GM18868 (cell line): ENCODE results near the gene ZBTB7C.
"Not testable (repeated sequence)": the region's sequence is repeated elsewhere in the genome, so short reads cannot be mapped to it uniquely, and the experiment has no call there.

Source experiments
- ATAC-seq: cut with Tn5 transposase; IDR thresholded peaks from one replicate; pipeline ENCODE4 v1.9.1; 2021; ENCODE audit warnings: mild to moderate bottlenecking, moderate library complexity; ENCODE audit not compliant: unreplicated experiment

ZBTB7C gene

DNA sequence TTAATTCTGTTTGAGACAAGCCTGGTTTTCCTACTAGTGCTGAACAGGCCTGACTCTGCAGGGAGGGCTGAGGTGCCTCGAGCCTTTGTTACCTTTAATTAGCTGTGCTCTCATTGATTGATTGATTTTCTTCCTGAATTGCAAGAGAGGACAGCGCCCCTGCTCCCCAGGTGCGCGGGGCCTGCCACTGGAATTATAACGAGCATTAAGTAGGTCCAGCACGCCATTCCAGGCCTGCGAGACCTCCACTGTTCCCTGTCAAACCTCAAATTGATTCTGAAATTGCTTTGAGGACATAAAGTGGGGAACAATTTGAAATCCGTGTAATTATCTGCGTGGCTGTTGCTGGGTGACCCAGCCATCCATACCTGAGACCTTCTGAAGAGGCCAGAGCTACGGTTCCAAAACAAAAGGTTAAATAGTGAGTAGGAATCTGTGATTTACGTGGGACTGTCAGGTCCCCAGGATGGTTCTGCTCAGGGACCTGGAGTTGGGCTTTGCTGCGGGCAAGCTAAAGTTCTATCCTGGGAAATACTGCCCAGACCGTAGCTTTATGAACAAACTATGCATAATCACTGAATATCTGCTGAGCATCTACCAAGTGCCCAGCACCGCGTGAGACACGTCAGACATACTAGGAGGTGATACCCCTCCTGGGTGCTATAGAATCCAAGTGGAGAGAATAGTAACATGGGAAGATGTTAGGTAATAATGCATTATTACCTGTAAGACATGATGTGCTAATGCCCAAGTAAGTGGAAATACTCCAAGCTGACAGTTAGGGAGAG lies 104.1 kb downstream of the ZBTB7C start:
- ATAC-seq = no peak

- ATAC-seq = no peak
Observed at GRCh38 chr18:48303883-48304282, 105.3 kb downstream of the ZBTB7C start.

GRCh38 chr18:48302736-48303135 lies 106.4 kb downstream of the ZBTB7C start:
- no peak for ATAC-seq

DNA sequence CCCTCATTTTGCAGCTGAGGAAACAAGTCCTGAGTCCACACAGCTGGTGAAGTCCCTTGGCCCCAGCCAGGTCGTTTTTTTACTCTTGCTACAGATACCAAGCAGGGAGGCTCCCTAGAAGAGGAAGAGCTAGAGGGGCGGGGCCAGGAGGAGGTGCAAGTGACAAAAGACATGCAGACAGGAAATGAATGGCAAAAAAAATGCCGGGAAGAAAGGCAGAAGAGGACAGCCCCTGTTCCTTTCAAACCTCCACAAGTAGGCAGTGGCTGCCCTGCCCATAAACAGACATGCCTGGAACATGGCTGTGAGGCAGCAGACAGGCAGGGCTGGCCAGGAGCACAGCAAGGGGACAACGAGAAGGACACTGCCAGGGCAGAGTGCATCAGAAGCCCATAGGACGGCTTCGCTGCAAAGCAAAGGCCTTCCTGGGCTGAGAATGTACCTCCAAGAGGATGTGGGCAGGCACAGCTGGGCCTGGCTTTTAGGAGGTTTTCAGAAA lies 108.7 kb downstream of the ZBTB7C start:
- ATAC-seq = no peak

DNA sequence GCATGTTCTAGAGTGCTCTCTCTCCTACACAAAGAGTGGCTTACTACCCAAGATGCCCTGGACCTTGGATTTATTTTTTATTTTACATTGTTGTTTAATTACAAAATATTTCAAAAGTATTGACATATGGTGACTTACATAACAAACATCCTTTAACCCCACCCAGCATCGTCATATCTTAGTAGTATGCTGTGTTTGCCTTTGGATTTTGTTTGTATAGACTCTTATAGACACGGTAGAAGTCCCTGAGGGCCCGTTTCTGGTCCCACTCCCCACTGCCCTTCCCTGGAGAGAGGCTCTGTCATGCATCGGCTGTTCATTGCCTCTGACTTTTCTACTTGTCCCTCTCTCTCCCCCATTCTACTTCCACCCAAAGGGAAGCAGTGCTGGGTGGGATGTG lies 112.0 kb downstream of the ZBTB7C start:
- no peak for ATAC-seq

GRCh38 chr18:48296581-48296980 lies 112.6 kb downstream of the ZBTB7C start:
- ATAC-seq = no peak

- ATAC-seq = no peak
Observed at GRCh38 chr18:48295586-48296311, 113.4 kb downstream of the ZBTB7C start.

GRCh38 chr18:48294899-48295585 lies 114.1 kb downstream of the ZBTB7C start:
- no peak for ATAC-seq

GRCh38 chr18:48293954-48294898 lies 115.0 kb downstream of the ZBTB7C start:
- ATAC-seq = no peak

DNA sequence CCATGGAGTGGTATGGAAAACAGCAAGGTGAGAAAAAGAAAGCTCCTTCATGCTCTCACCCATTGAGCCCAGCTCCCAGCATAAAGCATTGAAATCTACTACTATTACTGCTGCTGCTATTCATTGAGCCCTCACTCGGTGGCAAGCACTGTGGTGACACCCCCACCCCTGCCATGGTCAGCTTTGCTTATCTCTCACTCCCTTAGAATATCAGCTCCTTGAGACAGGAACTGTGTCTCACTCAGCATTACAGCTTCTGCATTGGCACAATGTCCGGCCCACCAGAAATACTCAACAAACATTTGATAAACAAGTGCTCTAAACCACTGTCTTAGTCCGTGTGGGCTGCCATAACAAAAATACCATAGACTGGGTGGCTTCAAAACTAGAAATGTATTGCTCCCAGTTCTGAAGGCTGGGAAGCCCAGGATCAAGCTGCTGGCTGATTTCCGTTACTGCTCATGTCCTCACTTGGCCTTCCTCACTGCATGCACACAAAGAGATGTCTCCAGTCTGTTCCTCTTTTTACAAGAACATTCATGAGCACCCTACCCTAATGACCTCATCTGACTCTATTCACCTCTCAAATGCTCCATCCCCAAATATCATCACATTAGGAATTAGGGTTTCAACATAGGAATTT lies 116.3 kb downstream of the ZBTB7C start:
- no peak for ATAC-seq

GRCh38 chr18:48292229-48292628 lies 117.0 kb downstream of the ZBTB7C start:
- no peak for ATAC-seq

- ATAC-seq = no peak
Observed at GRCh38 chr18:48290162-48290926, 118.8 kb downstream of the ZBTB7C start.

- ATAC-seq = no peak
Observed at GRCh38 chr18:48284743-48285142, 124.4 kb downstream of the ZBTB7C start.

DNA sequence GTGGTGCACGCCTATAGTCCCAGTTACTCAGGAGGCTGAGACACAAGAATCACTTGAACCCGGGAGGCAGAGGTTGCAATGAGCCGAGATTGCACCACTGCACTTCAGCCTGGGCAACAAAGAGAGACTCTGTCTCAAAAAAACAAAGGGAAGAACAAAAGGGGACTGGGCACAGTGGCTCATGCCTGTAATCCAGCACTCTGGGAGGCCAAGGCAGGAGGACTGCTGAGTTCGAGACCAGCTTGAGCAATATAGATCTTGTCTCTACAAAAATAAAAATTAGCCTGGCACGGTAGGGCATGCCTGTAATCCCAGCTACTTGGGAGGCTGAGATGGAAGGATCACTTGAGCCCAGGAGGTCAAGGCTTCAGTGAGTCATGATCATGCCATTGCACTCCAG lies 125.2 kb downstream of the ZBTB7C start:
- not testable (repeated sequence) for ATAC-seq

- ATAC-seq = not testable (repeated sequence)
Observed at GRCh38 chr18:48281460-48281859, 127.7 kb downstream of the ZBTB7C start.

- ATAC-seq = no peak
Observed at GRCh38 chr18:48279312-48279711, 129.9 kb downstream of the ZBTB7C start.

- ATAC-seq = no peak
Observed at GRCh38 chr18:48278081-48278480, 131.1 kb downstream of the ZBTB7C start.

DNA sequence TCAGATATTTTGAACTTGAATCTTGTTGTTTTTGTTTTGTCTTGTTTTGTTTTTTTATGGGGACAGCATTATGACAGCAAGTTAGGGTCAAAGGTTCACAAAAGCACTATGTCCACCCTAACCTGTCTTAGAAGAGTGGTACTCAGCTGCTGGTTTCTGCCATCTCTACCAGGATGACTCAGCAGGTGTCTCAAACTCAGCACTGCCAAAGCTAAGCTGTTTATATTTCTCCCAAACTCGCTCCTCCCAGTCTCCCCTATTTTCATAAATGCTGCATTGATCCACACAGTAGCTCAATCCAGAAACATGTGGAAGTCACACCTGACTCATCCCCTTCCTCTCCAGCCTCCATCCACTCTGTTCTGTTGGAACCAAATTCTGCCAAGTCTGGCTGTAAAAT lies 134.9 kb downstream of the ZBTB7C start:
- no peak for ATAC-seq

DNA sequence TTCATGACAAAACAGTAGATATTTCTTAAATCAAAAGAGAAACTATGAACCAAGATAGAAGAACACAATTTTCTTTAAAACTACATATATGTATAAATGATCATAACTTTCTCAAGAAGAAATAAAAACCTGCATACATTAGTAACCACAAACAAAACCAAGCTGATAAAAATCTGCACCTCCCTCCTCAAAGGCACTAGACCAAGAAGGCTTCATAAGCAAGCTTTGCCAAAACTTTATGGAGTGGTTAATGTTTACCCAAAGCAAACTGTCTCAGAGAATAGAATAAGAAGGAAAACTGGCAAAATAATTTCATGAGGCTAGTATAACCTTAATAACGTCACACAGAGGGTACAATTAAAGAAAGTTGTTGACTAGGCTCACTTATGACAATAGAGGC lies 138.3 kb downstream of the ZBTB7C start:
- ATAC-seq = no peak
